ENCODE measurements around the gene KRTAP5-8.

- TF ChIP-seq, protein P1, sequence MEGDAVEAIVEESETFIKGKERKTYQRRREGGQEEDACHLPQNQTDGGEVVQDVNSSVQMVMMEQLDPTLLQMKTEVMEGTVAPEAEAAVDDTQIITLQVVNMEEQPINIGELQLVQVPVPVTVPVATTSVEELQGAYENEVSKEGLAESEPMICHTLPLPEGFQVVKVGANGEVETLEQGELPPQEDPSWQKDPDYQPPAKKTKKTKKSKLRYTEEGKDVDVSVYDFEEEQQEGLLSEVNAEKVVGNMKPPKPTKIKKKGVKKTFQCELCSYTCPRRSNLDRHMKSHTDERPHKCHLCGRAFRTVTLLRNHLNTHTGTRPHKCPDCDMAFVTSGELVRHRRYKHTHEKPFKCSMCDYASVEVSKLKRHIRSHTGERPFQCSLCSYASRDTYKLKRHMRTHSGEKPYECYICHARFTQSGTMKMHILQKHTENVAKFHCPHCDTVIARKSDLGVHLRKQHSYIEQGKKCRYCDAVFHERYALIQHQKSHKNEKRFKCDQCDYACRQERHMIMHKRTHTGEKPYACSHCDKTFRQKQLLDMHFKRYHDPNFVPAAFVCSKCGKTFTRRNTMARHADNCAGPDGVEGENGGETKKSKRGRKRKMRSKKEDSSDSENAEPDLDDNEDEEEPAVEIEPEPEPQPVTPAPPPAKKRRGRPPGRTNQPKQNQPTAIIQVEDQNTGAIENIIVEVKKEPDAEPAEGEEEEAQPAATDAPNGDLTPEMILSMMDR (IDR thresholded peaks at IDR 0.05) = no peak
- no peak for TF ChIP-seq POLR2A (IDR thresholded peaks at IDR 0.05)
Observed at GRCh38 chr11:71532036-71532610, 5.7 kb upstream of the KRTAP5-8 start.
